Measurements from ENCODE around the gene KIF2A. TPM values are rescaled to one million over a fixed set of nuclear protein-coding genes. Genes with fewer than 3 reads are reported as not detected.

KIF2A gene
- total and polyA plus RNA-seq, 2 donors (not counting 3 experiments of a cell fraction or from before 2014, with no cell fraction given): 17.1 to 65.1 TPM

DNA sequence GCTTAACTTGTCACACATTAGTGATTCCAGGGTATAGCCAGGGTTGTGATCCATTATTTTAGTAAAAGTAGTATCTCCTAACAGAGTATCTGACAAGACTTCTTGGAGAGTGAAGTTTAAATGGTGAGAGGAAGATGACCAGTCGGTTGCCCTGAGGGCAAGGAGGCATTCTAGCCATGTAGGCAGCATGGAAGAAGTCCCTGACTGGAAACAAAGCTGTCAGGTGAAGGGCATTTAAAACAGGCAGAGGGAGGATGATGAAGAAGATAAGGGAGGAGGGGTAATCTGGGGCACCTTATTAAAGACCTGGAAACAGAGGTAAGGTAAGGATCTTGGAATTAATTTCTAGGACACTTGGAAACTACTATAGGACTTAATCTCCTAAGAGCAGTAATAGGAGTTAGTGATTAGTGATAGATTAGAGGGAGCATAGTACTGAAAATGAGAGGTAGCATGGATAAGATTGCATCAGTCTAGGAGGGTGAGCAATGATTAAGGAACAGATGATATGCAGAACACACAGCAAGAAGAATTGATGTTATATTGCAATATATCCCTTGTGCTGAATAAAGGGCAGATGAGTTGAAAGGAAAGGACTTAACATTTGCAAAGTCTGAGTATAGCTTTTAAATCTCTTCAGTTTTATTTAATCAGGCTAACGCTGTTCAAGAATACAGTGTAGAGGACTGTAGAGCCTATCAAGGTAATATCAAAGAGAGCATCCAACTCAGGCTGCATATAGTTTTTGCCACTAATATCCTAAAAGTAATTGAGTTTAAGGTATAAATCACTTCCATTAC lies 9.6 kb downstream of the KIF2A start:
- TF ChIP-seq, protein P1, sequence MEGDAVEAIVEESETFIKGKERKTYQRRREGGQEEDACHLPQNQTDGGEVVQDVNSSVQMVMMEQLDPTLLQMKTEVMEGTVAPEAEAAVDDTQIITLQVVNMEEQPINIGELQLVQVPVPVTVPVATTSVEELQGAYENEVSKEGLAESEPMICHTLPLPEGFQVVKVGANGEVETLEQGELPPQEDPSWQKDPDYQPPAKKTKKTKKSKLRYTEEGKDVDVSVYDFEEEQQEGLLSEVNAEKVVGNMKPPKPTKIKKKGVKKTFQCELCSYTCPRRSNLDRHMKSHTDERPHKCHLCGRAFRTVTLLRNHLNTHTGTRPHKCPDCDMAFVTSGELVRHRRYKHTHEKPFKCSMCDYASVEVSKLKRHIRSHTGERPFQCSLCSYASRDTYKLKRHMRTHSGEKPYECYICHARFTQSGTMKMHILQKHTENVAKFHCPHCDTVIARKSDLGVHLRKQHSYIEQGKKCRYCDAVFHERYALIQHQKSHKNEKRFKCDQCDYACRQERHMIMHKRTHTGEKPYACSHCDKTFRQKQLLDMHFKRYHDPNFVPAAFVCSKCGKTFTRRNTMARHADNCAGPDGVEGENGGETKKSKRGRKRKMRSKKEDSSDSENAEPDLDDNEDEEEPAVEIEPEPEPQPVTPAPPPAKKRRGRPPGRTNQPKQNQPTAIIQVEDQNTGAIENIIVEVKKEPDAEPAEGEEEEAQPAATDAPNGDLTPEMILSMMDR (IDR thresholded peaks at IDR 0.05; ENCODE audit: extremely low read depth in 1 of 2, insufficient read depth in 1 of 2, low read depth in 1 of 2, low read length in 2 of 2): no peak
- TF ChIP-seq MYC (IDR thresholded peaks at IDR 0.05; ENCODE audit: low read depth, low read length) (no peak), EZH2 (IDR thresholded peaks at IDR 0.05; ENCODE audit: borderline replicate concordance, low read depth, low read length, severe bottlenecking) (no peak), GATA2 (IDR thresholded peaks at IDR 0.05; ENCODE audit: insufficient read depth, insufficient read length, low read depth, low read length) (no peak), JUN (IDR thresholded peaks at IDR 0.05; ENCODE audit: borderline replicate concordance, insufficient read depth, insufficient read length, low read depth) (no peak), POLR2AphosphoS5 (IDR thresholded peaks at IDR 0.05; ENCODE audit: insufficient read depth, low read depth, low read length) (no peak), FOS (IDR thresholded peaks at IDR 0.05; ENCODE audit: borderline replicate concordance, insufficient read depth, low read length) (no peak)
- no peaks in the 10 kb centered on the region for H3K27me3 ChIP-seq (ENCODE audit: control insufficient read depth in 2 of 2, insufficient read depth in 2 of 2, low read length in 2 of 2)
- H3K36me3 ChIP-seq (ENCODE audit: control insufficient read depth in 2 of 2, extremely low read depth in 1 of 2, insufficient read depth in 2 of 2, low read length in 2 of 2): no peaks in the 10 kb centered on the region
- no peak overlapping the region for H3K4me3 ChIP-seq (replicated peaks in 1 of 3; ENCODE audit: insufficient read depth in 1 of 3, low read depth in 1 of 3, low read length in 3 of 3)
- dilution Hi-C loops (cut with MboI; ENCODE audit: extremely low pct_ligation_motif_present, low sequenced_read_pairs) (no loop called here), intact Hi-C loops (cut with micrococcal nuclease) (no loop called here)
- no peak overlapping the region for H3K27ac ChIP-seq (ENCODE audit: insufficient read depth, low read depth, low read length)
- CTCF ChIA-PET: interaction anchor here (0.8 to 2.1 kb wide), 2 partner anchors 10 to 13 kb away, joined by 4 to 7 read pairs; partner anchors contain the start of gene KIF2A
- no peaks in the 10 kb centered on the region for H3K4me1 ChIP-seq (ENCODE audit: control insufficient read depth, extremely low read depth, insufficient read depth, low read length)
- H3K4me2 ChIP-seq (ENCODE audit: insufficient read depth, low read length): no peak overlapping the region
- no peak for FAIRE-seq
- no peaks in the 10 kb centered on the region for H3K9me3 ChIP-seq (replicated peaks; ENCODE audit: control insufficient read depth, insufficient read depth, low read length)
- no TSS peak for BruUV-seq (replicated peaks)
- H2AFZ ChIP-seq (ENCODE audit: low read depth, low read length): no peak overlapping the region
- H3K79me2 ChIP-seq (ENCODE audit: control insufficient read depth, insufficient read depth, low read length): peaks cover 97% of the 10 kb centered on the region
- POLR2A ChIA-PET: no interaction called here
- DNase-seq (ENCODE audit: low read depth, low spot score): no peak
- H3K9ac ChIP-seq (replicated peaks; ENCODE audit: extremely low read depth, insufficient read depth, low read length): no peak overlapping the region
- H4K20me1 ChIP-seq (replicated peaks; ENCODE audit: control insufficient read depth, extremely low read depth, insufficient read depth, low read length): peaks cover 22% of the 10 kb centered on the region
- H3K9me1 ChIP-seq (replicated peaks; ENCODE audit: control insufficient read depth, extremely low read depth, insufficient read depth, low read length): no peaks in the 10 kb centered on the region

All from endothelial cell of umbilical vein (primary cell).